Measurements from ENCODE around the gene PCGF6.

PCGF6 gene

GRCh38 chr10:103254538-103255325, 96.2 kb downstream of the PCGF6 start:
- DNase-seq: no peak

DNA sequence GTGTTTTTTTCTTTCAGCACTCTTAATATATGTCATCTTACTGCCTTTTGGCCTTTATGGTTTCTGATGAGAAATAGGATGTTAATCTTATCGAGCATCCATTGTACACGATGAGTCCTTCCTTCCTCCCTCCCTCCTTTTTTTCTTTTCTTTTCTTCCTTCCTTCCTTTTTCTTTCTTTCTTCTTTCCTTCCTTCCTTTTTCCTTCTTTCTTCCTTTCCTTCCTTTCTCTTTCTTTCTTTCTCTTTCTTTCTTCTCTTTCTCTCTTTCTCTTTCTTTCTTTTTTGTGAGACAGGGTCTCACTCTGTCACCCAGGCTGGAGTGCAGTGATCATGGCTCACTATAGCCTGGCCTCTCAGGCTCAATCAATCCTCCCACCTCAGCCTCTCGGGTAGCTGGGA, 96.8 kb downstream of the PCGF6 start:
- no peak for DNase-seq

Data from activated CD8-positive, alpha-beta memory T cell treated with anti-CD3 and anti-CD28 coated beads, Interleukin-2, amount 50 U/mL, for 4 hours (primary cell).